ENCODE results near the gene PRICKLE2.

PRICKLE2 gene

DNA sequence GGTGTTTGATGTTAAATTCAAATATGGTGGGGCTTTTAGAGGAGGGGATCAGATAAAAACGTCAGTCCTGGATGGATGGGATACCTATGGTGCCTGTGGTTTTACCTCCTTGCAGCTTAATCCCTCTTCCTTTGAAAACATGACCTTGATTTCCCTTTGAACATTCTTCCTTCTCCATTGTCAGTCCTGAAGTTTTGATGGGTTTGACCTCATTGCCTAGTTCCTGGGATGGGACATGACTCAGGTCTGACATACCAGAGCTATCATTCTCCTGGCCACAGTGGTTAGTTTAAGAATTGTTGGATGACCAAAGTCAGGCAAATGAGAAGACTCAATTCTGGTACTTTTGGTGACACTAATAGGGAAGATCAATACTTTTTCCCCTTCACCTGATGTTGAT lies 87.2 kb downstream of the PRICKLE2 start:
- no peak for DNase-seq (ENCODE audit: extremely low read depth in 1 of 2, low read depth in 1 of 2)

DNA sequence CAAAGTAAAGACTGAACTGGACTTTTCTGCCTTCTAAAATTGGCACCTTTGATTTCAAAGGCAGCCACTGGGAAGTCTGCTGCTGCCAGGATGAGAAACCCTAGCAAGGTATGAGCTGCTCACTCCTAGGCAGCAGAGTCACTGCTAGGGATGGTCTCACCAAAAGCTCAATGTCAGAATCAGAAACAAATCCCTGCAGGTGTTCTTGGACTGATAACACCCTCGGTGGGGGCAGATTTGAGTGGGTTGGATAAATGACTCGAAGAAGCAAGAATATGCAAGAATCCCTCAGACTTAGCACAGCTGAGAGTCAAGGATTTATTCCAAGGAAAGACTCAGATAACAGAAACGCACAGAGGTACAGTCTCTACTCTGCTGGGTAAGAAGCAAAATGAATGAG lies 90.4 kb downstream of the PRICKLE2 start:
- no peak for DNase-seq (ENCODE audit: extremely low read depth in 1 of 2, low read depth in 1 of 2)

DNA sequence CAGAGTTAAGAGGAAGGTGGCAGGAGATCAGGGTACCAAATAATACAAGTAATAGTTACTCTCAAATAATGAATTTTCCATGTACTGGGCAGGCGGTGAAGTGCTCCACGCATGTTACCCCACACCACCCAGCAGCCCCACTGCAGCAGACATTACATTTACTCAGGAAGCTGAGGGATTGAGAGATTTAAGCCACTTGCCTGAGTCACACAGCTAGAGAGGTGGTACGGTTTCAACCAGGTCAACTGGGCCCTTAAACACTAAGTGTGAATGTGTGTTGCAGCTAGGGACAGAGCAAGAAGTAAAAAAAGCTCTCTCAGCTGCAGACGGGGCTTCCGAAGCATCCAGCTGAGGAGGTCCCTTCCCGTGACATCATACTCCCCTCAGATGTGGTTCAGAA lies 91.3 kb downstream of the PRICKLE2 start:
- no peak for DNase-seq (ENCODE audit: extremely low read depth in 1 of 2, low read depth in 1 of 2)

DNA sequence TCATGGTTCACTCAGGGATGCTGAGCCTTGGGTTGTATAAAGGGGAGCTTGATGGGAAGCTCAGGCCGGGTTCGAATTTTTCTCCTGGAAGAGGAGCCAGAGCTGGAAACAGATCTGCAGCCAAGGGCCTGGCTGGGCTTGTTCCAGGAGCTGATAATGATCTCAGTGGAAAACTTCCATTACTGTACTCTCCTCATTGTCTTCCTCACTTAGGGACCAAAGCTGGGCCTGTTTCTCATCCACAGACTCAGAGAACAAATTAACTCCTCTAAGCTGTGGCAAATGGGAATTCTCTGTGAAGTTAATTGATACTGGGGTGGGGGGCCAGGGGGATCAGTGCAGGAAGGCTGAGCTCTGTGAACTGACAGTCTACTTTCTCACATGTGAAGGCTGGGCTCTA lies 92.0 kb downstream of the PRICKLE2 start:
- no peak for DNase-seq (ENCODE audit: extremely low read depth in 1 of 2, low read depth in 1 of 2)

DNA sequence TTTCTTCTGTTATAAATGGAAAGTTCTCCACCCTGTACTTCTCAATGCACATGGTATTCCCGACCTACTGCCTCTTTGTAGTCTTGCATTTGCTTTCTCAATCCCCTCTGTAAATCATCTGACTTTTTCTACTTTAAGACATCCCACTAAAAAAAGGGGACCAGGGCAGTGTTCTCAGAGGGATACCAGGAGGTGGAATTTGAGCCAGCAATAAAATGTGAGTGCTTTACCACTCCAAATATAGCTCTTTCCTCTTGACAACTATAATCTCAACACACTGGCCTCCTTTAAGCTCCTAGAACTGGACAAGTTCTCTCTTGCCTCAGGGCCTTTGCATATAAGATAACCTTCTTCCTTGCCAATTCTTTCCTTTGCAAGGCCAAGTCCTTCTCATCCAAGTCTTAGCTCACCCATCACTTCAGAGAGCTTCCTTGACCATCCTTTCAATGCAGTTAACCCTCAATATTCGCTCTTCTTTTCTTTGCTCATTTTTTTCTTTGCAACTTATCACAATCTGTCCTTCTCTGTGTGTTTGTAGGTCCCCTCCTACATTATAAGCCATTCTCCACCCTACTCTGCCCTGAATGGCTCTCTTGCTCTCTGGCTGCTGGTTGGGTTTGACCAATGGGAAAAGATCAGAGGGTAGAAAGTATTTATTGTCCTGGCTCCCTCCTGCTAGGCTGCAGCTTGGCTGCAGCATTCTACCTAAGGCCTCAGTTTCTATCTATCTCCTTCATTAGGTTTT lies 93.4 kb downstream of the PRICKLE2 start:
- DNase-seq (ENCODE audit: extremely low read depth in 1 of 2, low read depth in 1 of 2): no peak

DNA sequence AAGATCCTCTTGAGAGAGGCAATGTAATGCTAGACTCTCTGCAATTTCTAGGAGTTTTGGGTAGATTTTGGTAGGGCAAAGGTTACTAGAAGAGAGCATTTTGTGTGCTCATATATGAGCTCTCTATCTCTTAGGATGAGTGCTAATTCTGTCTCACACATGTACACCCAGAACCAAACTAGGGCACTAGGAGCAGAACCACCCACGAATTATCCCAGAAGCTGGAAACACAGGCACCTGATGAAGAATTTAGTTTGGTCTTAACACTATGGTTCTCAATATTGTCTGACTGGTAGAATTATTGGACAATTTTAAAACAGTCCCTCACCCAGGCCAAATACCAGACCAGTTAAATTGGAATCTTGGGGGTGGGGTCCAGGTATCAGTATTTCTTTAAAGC lies 94.8 kb downstream of the PRICKLE2 start:
- DNase-seq (ENCODE audit: extremely low read depth in 1 of 2, low read depth in 1 of 2): no peak

DNA sequence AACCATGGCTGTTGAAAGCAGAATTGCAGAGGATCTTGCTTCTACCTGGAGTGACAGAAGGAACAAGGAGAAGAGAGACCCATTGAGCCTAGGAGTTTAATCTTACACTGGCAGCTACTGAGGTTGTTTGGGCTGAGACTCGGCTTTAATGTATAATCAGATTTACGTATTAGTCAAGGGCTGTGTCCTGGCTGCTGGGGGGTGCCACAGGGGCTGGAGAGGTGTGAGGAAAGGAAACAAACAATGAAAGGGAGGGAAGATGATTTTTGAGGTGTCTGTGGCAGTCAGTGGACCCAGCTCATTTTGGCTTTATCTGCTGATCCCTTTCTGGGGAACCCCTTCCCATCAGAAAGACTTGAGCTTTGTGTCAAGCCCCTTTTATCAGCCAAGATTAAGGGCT lies 95.7 kb downstream of the PRICKLE2 start:
- no peak for DNase-seq (ENCODE audit: extremely low read depth in 1 of 2, low read depth in 1 of 2)

DNA sequence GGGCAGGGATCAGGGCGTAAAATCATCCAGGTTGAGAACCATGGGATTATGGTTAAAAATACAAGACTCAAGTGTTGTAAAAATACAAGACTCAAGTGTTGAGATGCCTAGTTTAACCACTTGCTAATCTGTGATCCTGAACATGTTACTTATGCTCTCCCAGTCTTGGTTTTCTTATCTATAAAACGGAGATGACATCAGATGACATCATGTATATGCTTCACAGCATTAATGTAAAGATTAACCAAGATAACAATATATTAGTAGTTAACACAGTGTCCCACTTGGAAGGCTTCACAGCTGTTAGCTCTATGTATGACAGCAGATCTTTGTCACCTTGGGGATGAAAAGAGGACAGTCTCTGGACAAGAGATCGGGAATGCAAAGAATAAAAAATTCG lies 96.2 kb downstream of the PRICKLE2 start:
- no peak for DNase-seq (ENCODE audit: extremely low read depth in 1 of 2, low read depth in 1 of 2)

DNA sequence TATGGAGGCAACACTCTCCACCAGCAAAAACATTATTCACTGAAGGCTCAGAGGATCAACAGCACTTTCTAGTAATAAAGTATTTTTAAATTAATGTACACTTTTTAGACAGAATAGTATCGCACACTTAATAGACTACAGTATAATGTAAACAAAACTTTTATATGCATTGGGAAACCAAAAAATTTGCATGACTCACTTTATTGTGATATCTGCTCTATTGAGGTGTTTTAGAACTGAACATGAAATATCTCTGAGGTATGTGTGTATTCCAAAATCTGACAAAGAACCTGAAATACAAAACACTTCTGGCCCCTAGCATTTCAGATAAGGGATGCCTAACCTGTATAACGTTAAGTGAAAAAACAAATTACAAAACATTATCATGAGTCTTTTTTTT lies 99.7 kb downstream of the PRICKLE2 start:
- DNase-seq (ENCODE audit: extremely low read depth in 1 of 2, low read depth in 1 of 2): no peak

DNA sequence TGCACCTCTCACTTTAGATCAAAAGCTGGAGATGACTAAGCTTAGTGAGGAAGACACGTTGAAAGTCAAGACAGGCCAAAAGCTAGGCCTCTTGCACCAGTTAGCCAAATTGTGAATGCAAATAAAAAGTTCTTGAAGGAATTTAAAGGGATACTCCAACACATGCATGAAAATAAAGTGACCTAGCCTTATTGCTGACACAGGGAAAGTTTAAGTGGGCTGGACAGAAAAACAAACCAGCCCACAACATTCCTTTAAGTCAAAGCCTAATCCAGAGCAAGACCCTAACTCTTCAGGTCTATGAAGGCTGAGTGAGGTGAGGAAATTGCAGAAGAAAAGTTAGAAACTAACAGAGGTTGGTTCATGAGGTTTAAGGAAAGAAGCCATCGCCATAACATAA lies 101.3 kb downstream of the PRICKLE2 start:
- DNase-seq (ENCODE audit: extremely low read depth in 1 of 2, low read depth in 1 of 2): no peak

DNA sequence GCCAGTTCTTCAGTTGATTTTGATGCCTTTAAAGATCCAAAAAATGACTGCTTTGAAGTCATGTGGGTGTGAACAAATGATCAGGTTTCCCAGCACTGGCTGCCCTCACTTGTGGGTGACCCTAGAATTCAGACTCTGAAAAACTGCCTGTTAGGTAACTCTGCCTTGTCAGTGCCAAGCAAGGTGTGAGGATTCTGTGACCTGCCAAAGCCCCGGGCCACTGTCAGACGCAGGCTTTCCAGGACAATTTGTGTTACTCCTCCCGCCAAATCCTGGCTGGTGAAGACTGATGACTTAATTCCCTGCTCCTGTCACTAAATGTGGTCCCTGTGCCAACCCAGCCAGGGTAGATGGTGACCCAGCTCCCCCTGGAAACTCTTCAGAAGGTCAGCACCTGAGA lies 102.8 kb downstream of the PRICKLE2 start:
- DNase-seq (ENCODE audit: extremely low read depth in 1 of 2, low read depth in 1 of 2): no peak

DNA sequence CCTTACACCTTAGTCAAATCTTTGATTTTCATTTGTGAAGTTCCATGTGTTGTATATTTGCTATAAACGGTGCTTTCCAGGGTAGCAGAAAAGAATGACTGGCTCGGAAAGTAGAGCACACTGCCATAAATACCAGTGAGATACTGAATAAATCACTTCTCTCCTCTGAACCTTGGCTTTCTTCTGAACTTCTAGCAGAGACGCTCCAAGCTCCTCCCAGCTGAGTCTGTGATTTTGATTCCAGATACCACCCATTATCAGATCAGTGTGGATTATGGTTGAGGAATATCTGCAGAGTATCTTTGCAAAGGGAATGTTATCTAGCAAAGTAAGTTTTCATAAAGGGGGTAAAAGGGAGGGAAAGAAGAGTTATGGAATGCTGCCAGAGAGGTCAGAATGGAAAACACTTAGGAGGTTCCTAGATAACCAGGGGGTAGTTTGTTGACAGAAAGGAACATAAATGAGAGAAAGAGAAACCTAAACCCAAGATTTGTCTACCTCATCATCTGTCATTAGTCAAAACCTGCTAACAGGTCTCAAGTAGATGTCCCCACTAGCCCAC lies 103.4 kb downstream of the PRICKLE2 start:
- DNase-seq (ENCODE audit: extremely low read depth in 1 of 2, low read depth in 1 of 2): no peak

DNA sequence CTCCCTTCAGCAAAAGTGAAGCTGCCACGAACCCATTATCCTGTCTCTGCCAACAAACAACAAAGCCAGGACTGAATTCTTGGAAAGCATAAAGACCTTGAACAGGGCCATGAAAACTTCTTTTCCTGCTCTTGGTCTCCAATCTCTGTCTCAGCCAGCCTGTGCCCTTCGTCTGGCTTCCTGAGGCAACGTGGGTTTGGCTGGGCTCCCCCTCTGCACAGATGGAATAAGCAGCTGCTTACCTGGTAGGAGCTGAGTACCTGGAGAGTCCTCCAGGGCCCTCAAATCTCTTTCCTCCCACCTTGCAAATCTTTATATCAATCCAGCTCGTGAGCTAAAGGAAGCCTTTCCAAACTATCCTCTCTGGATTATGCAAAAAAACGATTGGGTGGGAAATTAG lies 104.4 kb downstream of the PRICKLE2 start:
- DNase-seq (ENCODE audit: extremely low read depth in 1 of 2, low read depth in 1 of 2): no peak

DNA sequence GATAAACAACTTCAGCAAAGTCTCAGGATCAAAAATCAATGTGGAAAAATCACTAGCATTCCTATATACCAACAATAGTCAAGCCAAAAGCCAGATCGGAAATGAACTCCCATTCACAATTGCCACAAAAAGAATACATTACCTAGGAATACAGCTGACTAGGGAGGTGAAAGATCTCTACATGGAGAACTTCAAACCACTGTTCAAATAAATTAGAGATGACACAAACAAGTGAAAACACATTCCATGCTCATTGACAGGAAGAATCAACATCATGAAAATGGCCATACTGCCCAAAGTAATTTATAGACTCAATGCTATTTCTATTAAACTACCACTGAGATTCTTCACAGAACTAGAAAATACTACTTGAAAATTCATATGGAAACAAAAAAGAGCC lies 107.8 kb downstream of the PRICKLE2 start:
- no peak for DNase-seq (ENCODE audit: extremely low read depth in 1 of 2, low read depth in 1 of 2)

DNA sequence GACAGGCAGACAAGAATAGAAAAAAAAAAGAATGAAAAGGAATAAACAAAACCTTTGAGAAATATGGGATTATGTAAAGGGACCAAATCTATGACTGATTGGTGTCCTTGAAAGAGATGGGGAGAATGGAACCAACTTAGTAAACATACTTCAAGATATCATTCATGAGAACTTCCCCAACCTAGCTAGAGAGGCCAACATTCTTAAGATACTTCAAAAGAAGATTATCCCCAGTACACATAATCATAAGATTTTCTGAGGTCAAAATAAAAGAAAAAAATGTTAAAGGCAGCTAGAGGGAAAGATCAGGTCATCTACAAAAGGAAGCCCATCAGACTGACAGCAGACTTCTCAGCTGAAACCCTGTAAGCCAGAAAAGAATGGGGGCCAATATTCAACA lies 110.6 kb downstream of the PRICKLE2 start:
- no peak for DNase-seq (ENCODE audit: extremely low read depth in 1 of 2, low read depth in 1 of 2)

DNA sequence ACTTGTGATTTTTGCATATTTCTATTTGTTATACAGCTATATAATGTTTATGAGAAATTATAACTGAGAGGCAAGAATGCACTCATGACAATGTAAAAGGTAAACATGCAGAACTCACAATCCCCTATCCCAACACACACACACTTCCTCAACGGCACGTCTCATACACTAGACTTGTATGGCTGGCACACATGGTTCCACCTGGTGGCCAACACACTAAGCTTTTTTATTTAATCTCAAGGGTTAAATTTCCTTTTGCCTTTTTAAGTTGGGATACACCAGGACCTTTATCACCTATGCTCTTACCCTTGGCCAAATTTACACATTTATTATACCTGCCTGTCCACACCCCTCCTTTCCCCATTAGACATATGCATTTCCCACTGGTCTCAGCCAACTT lies 113.4 kb downstream of the PRICKLE2 start:
- no peak for DNase-seq (ENCODE audit: extremely low read depth in 1 of 2, low read depth in 1 of 2)

DNA sequence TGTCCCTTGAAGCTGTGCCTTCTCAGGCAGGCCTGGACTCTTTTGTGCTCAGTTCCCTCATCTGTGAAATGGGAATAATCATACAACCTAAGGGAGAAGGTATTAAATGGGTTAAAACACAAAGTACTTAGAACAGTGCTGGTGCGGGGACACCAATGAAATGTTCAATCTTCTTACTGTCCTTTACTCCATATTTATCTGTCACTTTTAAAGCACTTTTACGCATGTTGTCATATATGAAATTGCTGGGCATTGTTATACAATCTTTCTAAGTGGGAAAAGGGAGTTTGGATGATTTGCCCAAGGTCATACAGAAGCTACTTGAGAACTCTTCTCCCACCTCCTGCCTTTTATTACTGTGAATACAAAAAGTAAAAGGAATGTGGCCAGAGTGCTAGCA lies 114.2 kb downstream of the PRICKLE2 start:
- DNase-seq (ENCODE audit: extremely low read depth in 1 of 2, low read depth in 1 of 2): no peak

DNA sequence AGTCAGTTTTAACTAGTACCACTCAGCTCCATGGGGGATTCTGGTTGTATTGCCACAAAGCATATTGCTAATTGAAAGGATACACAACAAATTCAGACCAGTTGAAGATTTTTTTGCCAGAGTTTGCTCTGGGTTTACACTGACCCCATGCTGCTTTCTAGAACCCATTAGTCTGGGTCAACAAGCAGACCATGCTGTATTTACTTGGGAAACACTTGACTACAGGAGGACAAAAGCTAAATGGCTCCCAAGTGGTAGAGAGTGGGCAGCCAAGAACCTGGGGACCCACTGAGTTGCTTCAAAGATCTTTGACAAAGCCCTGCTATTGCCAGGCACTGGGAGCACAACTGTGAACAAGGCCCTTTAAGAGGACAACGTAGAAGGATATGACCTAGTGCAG lies 115.2 kb downstream of the PRICKLE2 start:
- no peak for DNase-seq (ENCODE audit: extremely low read depth in 1 of 2, low read depth in 1 of 2)

DNA sequence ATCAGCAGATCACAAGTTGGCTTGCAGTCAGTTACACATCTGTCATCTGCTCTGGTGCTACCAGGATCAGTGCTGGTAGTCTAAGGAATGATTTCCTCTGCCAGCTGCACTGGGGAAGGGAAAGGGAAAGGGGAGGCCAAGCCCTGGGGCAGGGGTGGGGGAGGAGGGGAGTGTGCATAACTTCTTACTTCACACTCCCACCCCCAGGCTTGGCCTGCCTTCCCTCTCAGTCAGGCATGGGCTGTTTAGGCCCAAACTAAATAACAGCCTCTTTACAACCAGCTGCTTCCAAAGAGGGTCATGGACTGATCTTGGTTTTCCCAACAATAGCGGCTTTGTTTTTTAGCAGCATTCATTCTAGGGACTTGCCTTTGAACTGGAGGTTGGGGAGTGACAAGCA lies 115.8 kb downstream of the PRICKLE2 start:
- no peak for DNase-seq (ENCODE audit: extremely low read depth in 1 of 2, low read depth in 1 of 2)

DNA sequence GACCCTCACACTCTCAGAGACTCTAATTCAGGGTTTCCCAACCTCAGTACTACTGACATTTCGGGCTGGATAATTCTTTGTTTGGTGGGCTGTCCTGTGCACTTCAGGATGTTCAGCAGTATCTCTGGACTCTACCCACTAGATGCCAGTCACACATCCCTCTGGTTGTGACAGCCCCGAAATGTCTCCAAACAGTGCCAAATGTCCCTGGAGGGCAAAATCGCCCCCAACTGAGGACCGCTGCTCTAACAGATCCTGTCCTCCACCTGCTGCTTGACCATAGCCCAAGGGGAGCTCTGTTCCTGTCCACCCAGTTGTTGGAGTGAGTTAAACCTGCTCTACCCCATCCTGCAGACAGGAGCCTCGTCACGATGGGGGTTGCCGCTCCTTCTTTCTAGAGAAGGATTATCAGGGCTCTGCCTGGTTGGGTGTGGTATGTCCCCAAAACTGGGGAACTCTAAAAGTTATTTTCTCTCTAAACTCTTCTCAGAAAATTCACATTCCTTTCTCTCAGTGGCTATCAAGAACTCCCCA lies 116.4 kb downstream of the PRICKLE2 start:
- DNase-seq (ENCODE audit: extremely low read depth in 1 of 2, low read depth in 1 of 2): no peak

DNA sequence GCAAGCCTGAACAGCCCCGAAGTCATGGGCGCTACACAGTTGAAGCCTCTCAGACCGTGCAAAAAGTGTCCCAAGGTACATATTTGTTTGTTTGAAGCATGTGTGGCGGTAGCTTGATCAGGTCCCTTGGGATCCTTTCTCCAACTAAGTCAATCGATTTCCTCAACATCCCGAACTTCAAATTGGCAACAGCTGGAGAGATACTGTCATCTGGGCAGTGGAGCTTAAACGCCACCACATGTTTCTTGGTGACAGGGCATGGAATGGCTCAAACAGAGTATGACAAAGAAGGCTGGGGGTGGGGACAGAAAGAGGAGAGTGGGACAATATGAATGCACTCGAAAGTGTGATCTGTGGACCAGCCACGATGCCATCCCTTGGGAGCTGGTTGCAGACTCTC lies 117.0 kb downstream of the PRICKLE2 start:
- DNase-seq (ENCODE audit: extremely low read depth in 1 of 2, low read depth in 1 of 2): no peak

DNA sequence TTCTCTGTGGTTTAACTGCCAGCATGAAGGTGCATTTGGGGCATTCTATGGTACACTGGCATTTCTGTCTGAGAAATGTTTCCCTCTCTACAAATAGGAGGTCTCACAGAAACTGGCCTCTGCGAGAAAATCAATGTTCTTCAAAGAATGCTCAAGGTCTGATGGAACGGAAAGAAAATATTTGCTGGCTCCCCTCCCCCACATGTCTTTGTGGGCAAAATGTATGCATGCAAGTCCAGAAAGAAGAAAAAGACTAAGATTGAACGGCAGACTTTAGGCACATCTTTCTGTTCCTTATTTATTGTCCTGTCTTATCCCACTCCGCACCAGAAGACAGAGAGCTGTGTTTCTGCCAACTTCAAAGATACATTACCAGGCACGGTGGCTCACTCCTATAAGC lies 118.1 kb downstream of the PRICKLE2 start:
- no peak for DNase-seq (ENCODE audit: extremely low read depth in 1 of 2, low read depth in 1 of 2)

DNA sequence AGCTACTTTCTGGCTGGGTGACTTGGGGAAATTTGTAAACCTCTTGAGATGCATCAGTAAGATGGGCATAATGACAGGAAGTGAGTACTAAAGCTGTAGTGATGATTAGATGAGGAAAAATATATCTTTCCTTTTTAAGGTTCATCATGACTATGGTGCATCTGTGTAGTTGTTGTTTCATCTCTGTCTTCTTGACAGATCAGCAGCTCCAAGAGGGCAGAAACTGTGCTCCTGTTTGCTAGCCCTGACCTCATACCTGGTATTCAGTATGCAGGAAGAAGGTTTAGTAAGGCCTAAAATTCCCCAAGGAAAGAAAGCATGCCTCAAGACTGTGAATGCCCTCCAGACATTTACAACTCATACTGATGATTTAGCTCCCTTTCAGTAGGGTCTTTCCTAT lies 119.5 kb downstream of the PRICKLE2 start:
- no peak for DNase-seq (ENCODE audit: extremely low read depth in 1 of 2, low read depth in 1 of 2)
